ENCODE data around the gene SPTA1. TPM values are rescaled to one million over a fixed set of nuclear protein-coding genes. Genes with fewer than 3 reads are reported as not detected.

The SPTA1 gene
- total and polyA plus RNA-seq, 8 donors: 0.03 to 0.13 (median 0.09) TPM; not detected in 5

GRCh38 chr1:158649052-158649451, 37.5 kb downstream of the SPTA1 start:
- intact Hi-C loops (cut with DNase I): no loop called here
- FAIRE-seq: no peak

GRCh38 chr1:158646465-158646864, 40.0 kb downstream of the SPTA1 start:
- Histone ChIP-seq H3K27ac (no peak overlapping the region), H3K27me3 (no peaks in the 10 kb centered on the region), H3K36me3 (no peaks in the 10 kb centered on the region), H3K9me3 (no peaks in the 10 kb centered on the region), H3K4me3 (no peak overlapping the region), H3K4me1 (no peaks in the 10 kb centered on the region)
- FAIRE-seq (no peak), ATAC-seq (no peak), DNase-seq (no peak)
- 80 to 91% methylated on average over 1 of the region's 1 CpG for whole genome bisulfite sequencing, 2 donors
- no peak for TF ChIP-seq CTCF (IDR thresholded peaks at IDR 0.05)
- intact Hi-C loops (cut with DNase I): no loop called here

More at GRCh38 chr1:158649052-158649451, 37.5 kb downstream of the SPTA1 start:
- Histone ChIP-seq H3K27ac (no peak overlapping the region), H3K27me3 (no peaks in the 10 kb centered on the region), H3K9me3 (no peaks in the 10 kb centered on the region), H3K36me3 (no peaks in the 10 kb centered on the region), H3K4me1 (no peaks in the 10 kb centered on the region), H3K4me3 (no peak overlapping the region)
- no peak for ATAC-seq
- TF ChIP-seq CTCF (IDR thresholded peaks at IDR 0.05): no peak
- DNase-seq: no peak

- no peaks in the 10 kb centered on the region for H3K36me3 ChIP-seq
- H3K27ac ChIP-seq: no peak overlapping the region
- TF ChIP-seq CTCF (IDR thresholded peaks at IDR 0.05): no peak
- no peak for DNase-seq
- H3K4me1 ChIP-seq: no peaks in the 10 kb centered on the region
- intact Hi-C loops (cut with DNase I): no loop called here
- ATAC-seq: no peak
- no peaks in the 10 kb centered on the region for H3K9me3 ChIP-seq
- H3K4me3 ChIP-seq: no peak overlapping the region
- no peak for FAIRE-seq
- H3K27me3 ChIP-seq: no peaks in the 10 kb centered on the region
- 25 to 29% methylated on average over 2 of the region's 2 CpGs for WGBS, 2 donors
Measured at GRCh38 chr1:158644449-158644848, 42.1 kb downstream of the SPTA1 start.

- Histone ChIP-seq H3K27ac (no peak overlapping the region), H3K4me3 (no peak overlapping the region), H3K9me3 (no peaks in the 10 kb centered on the region), H3K36me3 (no peaks in the 10 kb centered on the region), H3K27me3 (no peaks in the 10 kb centered on the region), H3K4me1 (no peaks in the 10 kb centered on the region)
- ATAC-seq (no peak), DNase-seq (no peak), FAIRE-seq (no peak)
- no peak for TF ChIP-seq CTCF (IDR thresholded peaks at IDR 0.05)
- intact Hi-C loops (cut with DNase I): no loop called here
Measured at GRCh38 chr1:158638904-158639303, 47.6 kb downstream of the SPTA1 start.

GRCh38 chr1:158638146-158638545, 48.4 kb downstream of the SPTA1 start:
- H3K4me1 ChIP-seq: no peaks in the 10 kb centered on the region
- intact Hi-C loops (cut with DNase I): no loop called here
- no peaks in the 10 kb centered on the region for H3K27me3 ChIP-seq
- WGBS, 2 donors: 72 to 74% methylated on average over 4 of the region's 4 CpGs
- no peak for TF ChIP-seq CTCF (IDR thresholded peaks at IDR 0.05)
- DNase-seq: no peak
- H3K9me3 ChIP-seq: no peaks in the 10 kb centered on the region
- no peak for FAIRE-seq
- no peak overlapping the region for H3K4me3 ChIP-seq
- H3K36me3 ChIP-seq: no peaks in the 10 kb centered on the region
- ATAC-seq: no peak
- H3K27ac ChIP-seq: no peak overlapping the region
